LHCN-M2 (cell line): ENCODE measurements around the gene SV2B. TPM values are rescaled to one million over a fixed set of nuclear protein-coding genes. Genes with fewer than 3 reads are reported as not detected.

Source experiments
- DNase-seq: peaks from one replicate; pipeline ENCODE4 v3.0.0-alpha.2; 2012; ENCODE audit warnings: low read depth
- total RNA-seq: library from RNA; depleted of rRNA; stranded (reverse); fragments of >200 nt; gene quantifications from 2 replicates; pipeline ENCODE4 v1.2.3, GENCODE V29; 2014

The SV2B gene
- total RNA-seq, 1 experiment from 2014 or later = not detected

GRCh38 chr15:91192285-91192684 lies 92.2 kb downstream of the SV2B start:
- DNase-seq = no peak

GRCh38 chr15:91192690-91193377 lies 92.8 kb downstream of the SV2B start:
- DNase-seq = no peak

DNA sequence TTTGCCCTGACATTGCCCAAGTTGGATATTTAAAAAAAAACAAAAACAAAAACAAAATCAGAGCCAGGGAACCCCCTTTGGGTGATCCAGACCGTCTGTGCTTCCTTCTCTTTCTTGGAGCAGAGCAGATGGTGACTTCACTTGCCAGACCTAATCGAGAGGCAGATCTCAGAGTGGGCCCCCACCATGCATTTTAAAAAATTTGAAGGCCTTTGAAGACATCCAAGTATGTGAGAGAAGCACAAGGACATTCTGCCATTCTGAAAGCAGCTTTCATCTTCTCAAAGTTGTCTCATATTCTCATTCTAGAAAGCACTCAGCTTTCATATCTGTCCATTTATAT lies 93.3 kb downstream of the SV2B start:
- no peak for DNase-seq

- DNase-seq = no peak
Observed at GRCh38 chr15:91196127-91196526, 96.1 kb downstream of the SV2B start.

DNA sequence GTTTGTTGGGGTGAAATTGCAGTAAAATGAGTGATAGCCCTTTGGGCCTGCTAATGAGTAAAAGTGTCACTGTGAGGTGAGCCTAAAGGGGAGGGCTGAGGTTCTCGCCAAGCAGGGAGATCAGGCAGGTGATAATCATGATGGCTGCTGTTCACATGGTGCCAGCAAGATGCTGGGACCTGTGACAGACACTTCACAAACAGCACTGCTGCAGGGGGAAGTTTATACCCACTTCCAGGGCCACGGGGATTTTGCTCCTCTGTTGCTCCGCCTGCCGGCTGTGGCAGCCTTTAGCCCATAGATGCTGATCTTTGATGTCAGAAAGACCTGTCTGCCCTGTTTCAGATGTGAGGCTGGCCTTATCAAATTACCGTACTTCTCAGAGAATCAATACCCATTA lies 96.7 kb downstream of the SV2B start:
- no peak for DNase-seq

GRCh38 chr15:91199511-91199910 lies 99.5 kb downstream of the SV2B start:
- no peak for DNase-seq

GRCh38 chr15:91200101-91200754 lies 100.2 kb downstream of the SV2B start:
- DNase-seq = no peak

DNA sequence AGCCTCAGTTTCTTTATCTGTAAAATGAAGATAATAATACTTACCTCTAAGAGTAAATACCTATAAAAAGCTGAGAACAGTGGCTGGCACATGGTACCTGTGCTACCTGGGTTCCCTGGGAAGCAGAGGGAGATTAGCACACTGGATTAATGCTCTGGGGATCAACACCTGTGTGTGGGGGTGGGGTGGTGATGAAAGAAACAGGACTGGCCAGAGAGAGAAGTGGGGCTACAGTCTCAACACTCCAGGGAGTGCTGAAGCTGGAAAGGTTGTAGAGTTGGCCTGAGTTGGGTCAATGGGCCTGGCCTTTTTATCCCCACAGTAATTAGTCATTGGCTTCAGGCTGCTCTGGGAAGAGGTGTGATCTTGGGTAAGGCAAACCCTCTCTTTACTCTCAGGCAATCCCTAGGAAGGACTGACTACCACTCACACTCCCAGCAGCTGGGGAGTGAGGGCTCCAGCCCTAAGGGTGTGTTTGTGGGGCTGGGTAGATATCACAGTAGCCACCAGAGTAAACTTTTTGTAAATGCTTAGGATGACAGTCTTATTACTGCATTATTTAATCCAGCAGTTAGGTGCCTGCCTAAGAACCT lies 102.5 kb downstream of the SV2B start:
- DNase-seq = no peak

GRCh38 chr15:91203619-91204203 lies 103.7 kb downstream of the SV2B start:
- no peak for DNase-seq

DNA sequence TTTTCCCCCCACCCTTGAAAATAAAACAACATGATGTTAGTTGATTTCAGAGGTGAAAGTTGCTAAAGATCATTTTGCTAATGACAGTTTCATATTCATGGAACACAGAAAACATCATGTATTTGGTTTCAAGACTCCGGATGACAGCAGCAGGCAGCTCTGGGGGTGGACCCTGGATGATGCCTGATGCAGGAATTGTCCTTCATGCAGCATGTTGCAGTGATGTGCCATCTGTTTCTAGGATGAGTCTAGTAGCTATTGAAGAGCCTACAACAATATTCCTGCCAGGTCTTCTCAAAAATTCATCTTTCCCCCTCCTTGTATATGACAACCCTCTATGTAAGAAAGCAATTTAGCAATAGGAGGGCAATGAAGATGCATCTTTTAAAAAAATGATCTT lies 108.3 kb downstream of the SV2B start:
- DNase-seq = no peak

GRCh38 chr15:91209318-91209717 lies 109.3 kb downstream of the SV2B start:
- no peak for DNase-seq

- no peak for DNase-seq
Observed at GRCh38 chr15:91209726-91210125, 109.7 kb downstream of the SV2B start.

DNA sequence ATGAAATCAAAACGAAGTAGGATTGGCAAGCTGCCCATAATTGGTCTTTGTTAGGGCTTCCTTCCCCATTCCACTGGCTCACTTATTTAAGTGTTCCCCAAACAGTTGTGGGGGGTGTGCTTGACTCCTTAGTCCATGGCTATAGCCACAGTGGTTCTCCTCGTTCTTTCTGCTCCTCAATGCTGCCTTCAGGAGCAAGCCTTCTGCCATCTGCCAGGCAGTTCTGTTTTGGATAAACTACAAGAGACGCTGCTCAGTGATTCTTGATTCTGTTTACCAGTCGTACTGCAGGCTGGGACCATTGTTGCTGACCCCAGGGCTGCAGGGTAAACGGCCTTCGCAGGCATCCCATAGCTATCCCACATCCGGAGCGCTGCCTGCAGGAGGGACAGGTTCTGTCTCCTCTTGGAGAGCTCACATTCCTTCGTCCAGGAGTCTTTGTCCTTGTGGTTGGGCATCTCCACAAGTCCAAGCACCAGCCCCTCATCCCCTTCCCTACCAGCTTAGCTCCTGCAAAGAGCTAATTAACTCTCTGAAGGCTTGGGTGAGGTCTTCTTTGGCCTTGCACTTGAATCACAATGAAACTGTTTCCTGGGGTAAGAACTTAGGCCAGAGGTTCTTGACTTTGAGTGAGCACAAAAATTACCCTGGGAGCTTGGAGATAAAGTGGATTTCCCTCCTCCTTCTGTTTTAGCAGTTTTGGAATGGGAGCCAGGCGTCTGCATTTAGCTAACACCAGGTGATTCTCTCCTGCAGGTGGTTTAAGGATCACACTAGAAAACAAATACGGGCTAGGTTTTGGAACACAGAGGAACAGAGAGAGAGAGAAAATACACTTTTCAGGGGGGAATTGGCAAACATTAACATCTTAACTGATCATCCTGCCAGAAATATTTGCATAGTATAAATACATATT lies 114.9 kb downstream of the SV2B start:
- DNase-seq = no peak

DNA sequence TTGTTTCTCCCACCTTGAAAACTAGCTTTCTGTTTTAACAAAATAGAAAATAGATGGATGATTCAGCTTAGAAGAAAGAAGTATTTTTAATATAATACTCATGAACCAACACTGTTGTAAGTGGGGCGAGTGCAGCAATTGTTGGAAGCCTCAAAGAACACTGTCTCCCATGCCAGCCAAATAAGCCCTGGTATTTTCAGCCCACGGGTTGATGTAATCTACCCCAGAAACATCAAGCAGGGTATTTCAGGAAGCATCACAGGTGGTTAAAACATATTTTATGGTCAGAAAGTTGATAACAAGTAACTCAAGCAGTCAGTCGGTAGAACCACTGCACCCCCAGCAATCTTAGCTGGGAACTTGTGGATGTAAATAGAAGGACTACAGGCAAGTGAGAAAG lies 115.9 kb downstream of the SV2B start:
- no peak for DNase-seq

GRCh38 chr15:91219206-91219605 lies 119.1 kb downstream of the SV2B start:
- DNase-seq = no peak

DNA sequence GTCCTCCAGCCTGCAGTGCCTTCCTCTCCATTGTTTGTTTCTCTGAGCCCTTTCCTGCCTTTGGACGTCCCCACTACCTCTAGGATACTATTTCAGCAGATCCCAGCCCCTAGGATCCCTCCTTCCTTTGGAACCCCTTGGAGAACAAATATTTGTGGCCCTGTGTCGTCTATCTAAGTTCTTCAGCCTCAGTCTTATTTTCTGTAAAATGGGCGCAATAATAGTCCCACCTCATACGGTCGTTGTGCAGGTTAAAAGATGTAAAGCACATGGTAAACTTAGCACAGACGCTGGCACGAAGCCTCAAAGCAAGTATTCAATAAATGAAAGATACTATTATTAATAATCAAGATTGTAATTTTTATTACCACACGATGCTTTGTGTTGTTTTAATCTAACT lies 122.0 kb downstream of the SV2B start:
- no peak for DNase-seq

- DNase-seq = no peak
Observed at GRCh38 chr15:91223863-91224262, 123.8 kb downstream of the SV2B start.

GRCh38 chr15:91224755-91225380 lies 124.8 kb downstream of the SV2B start:
- DNase-seq = peak; percentile 36

DNA sequence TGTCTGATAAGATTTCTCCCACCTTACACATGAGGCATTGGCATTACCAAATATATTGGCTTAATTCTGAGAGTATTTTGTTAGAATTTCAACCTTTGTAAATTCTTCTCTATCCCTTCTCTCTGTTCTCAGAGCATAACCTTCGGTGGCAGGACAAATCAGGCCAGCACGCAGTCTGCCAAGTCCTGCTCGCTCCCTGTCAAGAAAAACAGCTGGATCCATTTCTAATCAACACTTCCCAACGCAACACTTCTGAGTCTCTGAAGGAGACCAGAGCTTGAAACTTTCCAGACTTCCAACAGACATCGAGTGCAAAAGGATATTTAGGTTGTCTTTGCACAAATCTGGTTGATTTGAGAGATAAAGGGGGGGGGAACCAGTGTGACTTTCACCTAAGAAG lies 125.7 kb downstream of the SV2B start:
- no peak for DNase-seq

GRCh38 chr15:91227117-91227516 lies 127.1 kb downstream of the SV2B start:
- no peak for DNase-seq

DNA sequence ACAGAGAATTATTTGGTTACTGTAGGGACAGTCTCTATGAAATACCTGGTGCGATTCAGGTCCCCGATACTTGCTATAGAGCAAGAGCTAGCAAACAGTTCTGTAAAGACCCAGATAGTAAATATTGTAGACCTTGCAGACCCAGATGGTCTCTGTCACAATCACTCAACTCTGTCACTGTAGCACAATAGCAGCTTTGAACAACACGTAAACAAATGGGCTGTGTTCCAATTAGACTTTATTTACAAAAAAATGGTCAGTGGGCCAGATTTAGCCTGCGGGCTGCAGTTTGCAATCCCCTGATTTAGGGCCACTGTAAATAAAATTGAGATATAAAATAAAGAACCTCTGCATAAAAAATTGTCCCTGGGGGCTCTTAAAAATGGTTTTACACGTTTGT lies 127.7 kb downstream of the SV2B start:
- no peak for DNase-seq
